H1 (cell line): Measurements from ENCODE around the gene FAM162A. TPM values are rescaled to one million over a fixed set of nuclear protein-coding genes. Genes with fewer than 3 reads are reported as not detected.

Experiments
- CEBPB ChIP-seq: IDR thresholded peaks from 2 replicates; pipeline ENCODE4 v1.6.1; 2012; ENCODE audit warnings: low read depth, low read length
- CHD1 ChIP-seq: IDR thresholded peaks from 2 replicates; pipeline ENCODE4 v1.6.1; 2012; ENCODE audit warnings: low read depth, low read length, improper control_type of control experiment
- CTCF ChIP-seq, 3 experiments: IDR thresholded peaks; 1 replicate in 2 of 3; 2 replicates in 1 of 3; pipeline versions ENCODE4 v1.5.1 to v1.6.1; 2011; ENCODE audit warnings: low read length in 3 of 3, mild to moderate bottlenecking in 3 of 3, inconsistent platforms in 2 of 3, low read depth in 1 of 3, moderate library complexity in 1 of 3; ENCODE audit not compliant: insufficient read depth in 1 of 3; ENCODE audit errors: control extremely low read depth in 1 of 3
- HDAC2 ChIP-seq, 2 experiments: fragments of 300-600 bp in 1 of 2; sonication (generic) in 1 of 2; IDR thresholded peaks; 2 replicates each; pipeline ENCODE4 v1.6.1; 2011 to 2012; ENCODE audit warnings: low read depth in 2 of 2, low read length in 2 of 2, mild to moderate bottlenecking in 2 of 2, moderate library complexity in 2 of 2, borderline replicate concordance in 1 of 2, inconsistent platforms in 1 of 2
- JUND ChIP-seq: IDR thresholded peaks from 2 replicates; pipeline ENCODE4 v1.6.1; 2011; ENCODE audit warnings: mild to moderate bottlenecking, improper control_type of control experiment, low read length
- KDM1A ChIP-seq: fragments of 200-600, 300-600 bp; sonication (generic); IDR thresholded peaks from 2 replicates; pipeline ENCODE4 v1.7.1; 2016; ENCODE audit warnings: mild to moderate bottlenecking, low read length, borderline replicate concordance
- NRF1 ChIP-seq: IDR thresholded peaks from 2 replicates; pipeline ENCODE4 v1.6.1; 2011; ENCODE audit warnings: mild to moderate bottlenecking, low read depth, low read length, improper control_type of control experiment
- RNF2 ChIP-seq: fragments of 200-900, 300-1000 bp; sonication (generic); IDR thresholded peaks from 2 replicates; pipeline ENCODE4 v1.7.1; 2016; ENCODE audit warnings: borderline replicate concordance, low read depth, mild to moderate bottlenecking, antibody characterized with exemption, low read length; ENCODE audit not compliant: poor library complexity, severe bottlenecking; ENCODE audit errors: missing control alignments
- SIX5 ChIP-seq: IDR thresholded peaks from 2 replicates; pipeline ENCODE4 v1.6.1; 2011; ENCODE audit warnings: mild to moderate bottlenecking, low read depth, low read length
- SP1 ChIP-seq: IDR thresholded peaks from 2 replicates; pipeline ENCODE4 v1.6.1; 2011; ENCODE audit warnings: low read depth, low read length
- SP2 ChIP-seq: IDR thresholded peaks from 2 replicates; pipeline ENCODE4 v1.6.1; 2012; ENCODE audit warnings: mild to moderate bottlenecking, low read length, inconsistent platforms
- SRF ChIP-seq: IDR thresholded peaks from 2 replicates; pipeline ENCODE4 v1.6.1; 2011; ENCODE audit warnings: mild to moderate bottlenecking, low read depth, low read length, moderate library complexity
- SUZ12 ChIP-seq: fragments of 200-600 bp; sonication (generic); IDR thresholded peaks from 2 replicates; pipeline ENCODE4 v1.6.1; 2012; ENCODE audit warnings: mild to moderate bottlenecking, inconsistent platforms, low read length, moderate library complexity, mixed read lengths
- TAF1 ChIP-seq: IDR thresholded peaks from 2 replicates; pipeline ENCODE4 v1.6.1; 2011; ENCODE audit warnings: mild to moderate bottlenecking, low read depth, low read length
- polyA plus RNA-seq, 7 experiments: library from polyadenylated mRNA; depleted of rRNA in 3 of 7; stranded (reverse) in 5 of 7; unstranded in 2 of 7; fragments of >200 nt in 5 of 7; fragments of 200-250 nt in 2 of 7; gene quantifications; 1 replicate in 5 of 7; 2 replicates in 1 of 7; 4 replicates in 1 of 7; pipeline versions ENCODE4 v1.2.1 to v1.2.3, GENCODE V29; 2011 to 2013; ENCODE audit warnings: missing spikeins in 2 of 7, mixed read lengths in 2 of 7
- total RNA-seq: library from RNA; stranded (reverse); fragmentation: NEBNext Ultra II Directional; extraction: Animal tissue kit (Norgen Biotek cat#: 25700); gene quantifications from 2 replicates; pipeline ENCODE4 v1.2.1, GENCODE V29; 2021

FAM162A gene
- total and polyA plus RNA-seq, 2 of the 8 experiments (the other 6 are each of a cell fraction or from before 2014, with no cell fraction given): 38.2 to 59.7 TPM

GRCh38 chr3:122415762-122416654 lies 32.0 kb downstream of the FAM162A start, which contains the start of gene WDR5B (continued):
- TF ChIP-seq CTCF (IDR thresholded peaks at IDR 0.05; ENCODE audit: control extremely low read depth in 1 of 3, insufficient read depth in 1 of 3, low read depth in 1 of 3, low read length in 3 of 3): no peak
- no peak for TF ChIP-seq SIX5
- TF ChIP-seq CEBPB: no peak
- TF ChIP-seq SUZ12: no peak
- 0 out of 2 replicates have a peak, but pooled peaks have one; percentile 14 for TF ChIP-seq SP1
- peak; percentile 94 for TF ChIP-seq TAF1
- no peak for TF ChIP-seq JUND
- peak; percentile 91 for TF ChIP-seq NRF1
- TF ChIP-seq SRF: no peak
- no peak for TF ChIP-seq CHD1
- TF ChIP-seq KDM1A: no peak
- peak in 1 of 2 experiments; percentile 80; a peak in 2 of 4 replicates for TF ChIP-seq HDAC2 (IDR thresholded peaks at IDR 0.05; ENCODE audit: borderline replicate concordance in 1 of 2, low read depth in 2 of 2, low read length in 2 of 2)
- no peak for TF ChIP-seq RNF2
- TF ChIP-seq SP2: no peak
